ENCODE measurements around the gene ANKDD1B. TPM values are rescaled to one million over a fixed set of nuclear protein-coding genes. Genes with fewer than 3 reads are reported as not detected.
"Not testable (repeated sequence)": the region's sequence is repeated elsewhere in the genome, so short reads cannot be mapped to it uniquely, and the experiment has no call there.

Gene ANKDD1B
- total and polyA plus RNA-seq, 2 of the 8 experiments (the other 6 are each of a cell fraction or from before 2014, with no cell fraction given) = 0.08 to 0.22 TPM

DNA sequence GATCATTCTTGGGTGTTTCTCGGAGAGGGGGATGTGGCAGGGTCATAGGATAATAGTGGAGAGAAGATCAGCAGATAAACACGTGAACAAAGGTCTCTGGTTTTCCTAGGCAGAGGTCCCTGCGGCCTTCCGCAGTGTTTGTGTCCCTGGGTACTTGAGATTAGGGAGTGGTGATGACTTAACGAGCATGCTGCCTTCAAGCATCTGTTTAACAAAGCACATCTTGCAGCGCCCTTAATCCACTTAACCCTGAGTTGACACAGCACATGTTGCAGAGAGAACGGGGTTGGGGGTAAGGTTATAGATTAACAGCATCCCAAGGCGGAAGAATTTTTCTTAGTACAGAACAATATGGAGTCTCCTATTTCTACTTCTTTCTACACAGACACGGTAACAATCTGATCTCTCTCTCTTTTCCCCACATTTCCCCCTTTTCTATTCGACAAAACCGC lies 368 bp upstream of the ANKDD1B start:
- H3K9me3 ChIP-seq (ENCODE audit: insufficient read depth in 2 of 2, low read depth in 1 of 2, low read length in 1 of 2); H3K79me1 ChIP-seq (ENCODE audit: low read depth, low read length); DNase-seq (ENCODE audit: low read depth in 1 of 2, low spot score in 2 of 2); H4K5ac ChIP-seq (ENCODE audit: insufficient read length, low read depth, low read length); H3K4ac ChIP-seq (replicated peaks; ENCODE audit: insufficient read length, low read depth, low read length); H4K20me1 ChIP-seq (replicated peaks in 1 of 2; ENCODE audit: control insufficient read depth in 1 of 2, insufficient read depth in 2 of 2, low read length in 2 of 2); H3K14ac ChIP-seq (ENCODE audit: insufficient read length); CTCF ChIA-PET (ENCODE audit: partially characterized antibody); H3K27ac ChIP-seq (ENCODE audit: low read depth, low read length); H3K79me2 ChIP-seq (ENCODE audit: control insufficient read depth in 1 of 2, insufficient read depth in 2 of 2, low read length in 2 of 2); H2BK5ac ChIP-seq (ENCODE audit: low read depth, low read length); H2BK20ac ChIP-seq (ENCODE audit: low read length); H3K27me3 ChIP-seq (replicated peaks in 1 of 4; ENCODE audit: control insufficient read depth in 3 of 4, extremely low read depth in 1 of 4, insufficient read depth in 3 of 4, low read length in 3 of 4); H3K36me3 ChIP-seq (ENCODE audit: control insufficient read depth in 2 of 4, insufficient read depth in 4 of 4, low read length in 3 of 4); POLR2A ChIA-PET (ENCODE audit: partially characterized antibody); H3K23ac ChIP-seq (ENCODE audit: insufficient read length); H3K4me1 ChIP-seq (replicated peaks in 1 of 4; ENCODE audit: control insufficient read depth in 3 of 4, insufficient read depth in 4 of 4, low read length in 3 of 4); H2AK5ac ChIP-seq (ENCODE audit: low read depth, low read length); H2BK15ac ChIP-seq (ENCODE audit: low read length); H3K56ac ChIP-seq (replicated peaks; ENCODE audit: insufficient read length, low read depth, low read length); FAIRE-seq; H2BK120ac ChIP-seq (replicated peaks; ENCODE audit: low read depth, low read length); H4K8ac ChIP-seq (ENCODE audit: extremely low read depth, insufficient read depth, low read length): not testable (repeated sequence)
- Histone ChIP-seq H3K4me2 (ENCODE audit: insufficient read depth in 1 of 2, low read depth in 2 of 2, low read length in 2 of 2) (peak overlapping the region; percentile 70 to 88), H3K4me3 (ENCODE audit: extremely low read depth in 1 of 4, insufficient read depth in 2 of 4, low read depth in 3 of 4, low read length in 4 of 4) (peak overlapping the region; percentile 54 to 75 (median 63)), H3K18ac (ENCODE audit: extremely low read depth, low read length) (0 out of 2 replicates have a peak overlapping the region, but pooled peaks have one; percentile 38), H2BK12ac (ENCODE audit: low read depth, low read length) (0 out of 2 replicates have a peak overlapping the region, but pooled peaks have one; percentile 60), H3K23me2 (ENCODE audit: low read depth, low read length) (peaks cover 11% of the 10 kb centered on the region), H3K9ac (replicated peaks in 1 of 4; ENCODE audit: extremely low read depth in 1 of 4, low read depth in 3 of 4, low read length in 3 of 4) (peak overlapping the region in 3 of 4 experiments; percentile 41 to 57 (median 56); a peak in 3 of 7 replicates), H4K91ac (replicated peaks; ENCODE audit: insufficient read length, low read length) (peak overlapping the region; percentile 98), H2AFZ (ENCODE audit: low read length) (peak overlapping the region; percentile 91; the same call in 1 of the 2 replicates)
- WGBS, 2 experiments (ENCODE audit: extremely low coverage in 1 of 2, insufficient coverage in 1 of 2, insufficient read length in 1 of 2, insufficient replicate concordance in 2 of 2, low coverage in 1 of 2, low lambda C conversion rate in 2 of 2, missing lambda C conversion rate in 1 of 2) = 14% methylated on average over 10 of the region's 11 CpGs; no CpG with 5 or more reads in 1 of the 2 experiments

Measured in H1 (cell line).